Measurements from ENCODE around the gene RPS28.
"Not testable (repeated sequence)": the region's sequence is repeated elsewhere in the genome, so short reads cannot be mapped to it uniquely, and the experiment has no call there.

The RPS28 gene

DNA sequence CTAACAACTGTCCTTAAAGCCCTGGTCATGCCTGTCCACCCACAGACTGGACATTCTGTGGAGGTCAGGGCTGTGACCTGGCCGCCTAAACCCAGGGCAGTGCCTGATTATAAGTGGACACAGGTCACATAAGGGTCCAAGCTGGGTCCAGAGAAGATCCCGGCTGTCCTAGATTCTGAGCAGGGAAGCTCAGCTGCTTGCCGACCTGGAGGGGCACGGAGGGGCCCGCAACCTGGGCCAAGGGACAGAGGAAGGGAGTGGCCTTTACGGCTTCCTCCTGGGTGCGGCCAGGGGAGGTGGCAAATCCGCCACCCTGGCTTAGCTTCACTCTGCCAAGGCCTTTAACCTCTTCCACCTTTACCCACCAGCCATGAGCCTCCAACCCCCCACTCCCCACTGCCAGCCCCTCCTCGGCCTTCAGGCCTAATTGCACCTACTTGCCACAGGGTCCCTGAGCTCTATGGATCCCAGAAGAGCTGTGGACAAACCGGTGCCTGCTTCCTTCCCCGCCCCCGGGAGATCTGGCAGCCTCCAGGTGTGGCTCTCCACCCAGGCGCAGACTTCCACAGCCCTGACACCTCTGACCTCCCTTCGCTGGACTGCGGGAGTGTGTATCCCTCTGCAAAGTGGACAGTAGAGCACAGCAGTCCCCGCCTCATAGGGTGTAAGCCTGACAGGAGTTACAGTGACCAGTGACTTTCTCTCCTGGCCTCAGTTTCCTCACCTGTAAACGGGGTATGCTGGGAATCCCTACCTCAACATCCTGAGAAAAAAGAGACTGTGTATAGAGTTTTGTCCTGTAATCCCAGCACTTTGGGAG lies 14.9 kb upstream of the RPS28 start:
- no peak for DNase-seq (ENCODE audit: low spot score)
- TF ChIP-seq, protein P1, sequence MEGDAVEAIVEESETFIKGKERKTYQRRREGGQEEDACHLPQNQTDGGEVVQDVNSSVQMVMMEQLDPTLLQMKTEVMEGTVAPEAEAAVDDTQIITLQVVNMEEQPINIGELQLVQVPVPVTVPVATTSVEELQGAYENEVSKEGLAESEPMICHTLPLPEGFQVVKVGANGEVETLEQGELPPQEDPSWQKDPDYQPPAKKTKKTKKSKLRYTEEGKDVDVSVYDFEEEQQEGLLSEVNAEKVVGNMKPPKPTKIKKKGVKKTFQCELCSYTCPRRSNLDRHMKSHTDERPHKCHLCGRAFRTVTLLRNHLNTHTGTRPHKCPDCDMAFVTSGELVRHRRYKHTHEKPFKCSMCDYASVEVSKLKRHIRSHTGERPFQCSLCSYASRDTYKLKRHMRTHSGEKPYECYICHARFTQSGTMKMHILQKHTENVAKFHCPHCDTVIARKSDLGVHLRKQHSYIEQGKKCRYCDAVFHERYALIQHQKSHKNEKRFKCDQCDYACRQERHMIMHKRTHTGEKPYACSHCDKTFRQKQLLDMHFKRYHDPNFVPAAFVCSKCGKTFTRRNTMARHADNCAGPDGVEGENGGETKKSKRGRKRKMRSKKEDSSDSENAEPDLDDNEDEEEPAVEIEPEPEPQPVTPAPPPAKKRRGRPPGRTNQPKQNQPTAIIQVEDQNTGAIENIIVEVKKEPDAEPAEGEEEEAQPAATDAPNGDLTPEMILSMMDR (IDR thresholded peaks at IDR 0.05), result no peak
- Histone ChIP-seq H3K4me3 (peak overlapping the region; percentile 82), H3K27ac (peak overlapping the region in 1 of 2 donors; percentile 35)

DNA sequence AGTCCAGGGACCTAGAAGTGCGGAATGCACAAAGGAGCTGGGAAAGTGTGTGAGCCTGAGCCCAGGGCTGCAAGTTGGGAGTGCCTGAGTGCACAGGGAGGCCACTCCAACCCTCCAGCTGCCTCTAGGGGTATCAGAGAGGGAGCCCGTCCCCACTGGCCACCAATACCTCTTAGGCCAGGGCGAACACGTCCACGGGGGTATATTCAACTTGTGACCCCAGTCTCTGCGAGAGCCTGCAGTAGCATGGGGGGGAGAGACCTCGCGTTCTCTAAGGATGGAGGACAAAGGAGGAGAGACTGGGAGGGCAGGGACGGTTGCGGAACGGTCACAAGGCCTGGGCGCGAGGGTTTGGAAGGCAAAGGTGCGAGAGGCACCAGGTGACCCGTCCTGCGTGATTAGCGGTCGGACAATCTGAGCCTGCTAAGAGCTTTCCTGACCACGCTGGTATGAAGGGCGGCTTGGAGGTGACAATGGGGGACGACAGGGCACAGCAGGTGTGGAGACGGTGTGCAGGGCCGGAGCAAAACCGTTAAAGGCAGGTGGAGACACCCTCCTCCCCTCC lies 13.8 kb upstream of the RPS28 start:
- TF ChIP-seq, protein P1 (IDR thresholded peaks at IDR 0.05), result no peak
- H3K27ac ChIP-seq, result peak overlapping the region; percentile 34 to 81
- no peak for DNase-seq (ENCODE audit: low spot score)
- H3K4me3 ChIP-seq, result peak overlapping the region; percentile 82

DNA sequence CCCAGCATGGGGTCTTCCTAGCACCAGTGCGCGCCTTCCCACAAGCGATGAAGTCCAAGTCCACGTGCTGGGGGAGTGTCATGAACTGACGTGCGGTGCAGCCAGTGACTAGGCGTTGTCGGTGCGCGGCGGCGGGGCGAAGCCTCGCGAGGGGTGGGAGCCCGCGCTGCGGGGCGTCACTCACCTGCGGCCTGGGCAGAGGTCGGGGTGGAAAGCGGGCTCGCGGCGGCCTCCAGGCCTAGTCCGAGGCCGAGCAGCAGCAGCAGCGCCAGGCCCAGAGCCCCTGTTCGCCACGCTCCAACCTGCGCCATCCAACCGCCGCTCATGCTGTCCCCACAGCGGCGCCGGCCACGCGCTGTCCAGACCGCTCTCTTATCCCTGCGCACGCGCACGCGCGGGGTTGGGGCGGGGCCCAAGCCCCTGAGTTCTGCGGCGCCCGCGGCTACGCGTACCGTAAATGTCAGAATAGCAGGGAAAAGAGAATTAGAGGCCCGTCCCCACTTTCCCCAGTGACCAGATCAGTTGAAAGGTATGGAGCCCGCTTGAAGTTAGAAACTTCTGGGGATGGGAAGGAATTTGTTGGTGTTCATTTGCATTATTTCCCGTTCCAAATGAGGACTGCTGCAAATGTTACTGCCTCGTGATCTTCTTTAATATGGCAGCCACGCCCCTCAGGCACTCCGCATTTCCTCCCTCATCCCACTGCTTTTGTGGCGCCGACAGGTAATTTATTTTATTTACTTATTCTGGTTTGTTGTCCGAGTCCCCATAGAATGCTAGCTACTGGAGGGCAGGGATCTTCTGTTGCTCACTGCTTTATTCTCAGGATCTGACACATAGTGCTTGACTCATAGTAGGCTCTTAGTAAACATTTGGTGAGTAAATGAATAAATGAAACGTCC lies 13.1 kb upstream of the RPS28 start, which contains the start of gene CD320:
TSS of gene CD320 (minus strand) at position 394 of the 902 bp plus-strand sequence. CDS start at position 326, 68 bp downstream.
- Histone ChIP-seq H3K27ac (peak within 1 kb of the TSS; percentile 34 to 81), H3K4me3 (peak within 1 kb of the TSS; percentile 82)
- TF ChIP-seq, protein P1 (IDR thresholded peaks at IDR 0.05), result no peak
- DNase-seq (ENCODE audit: low spot score), result peak; percentile 90

DNA sequence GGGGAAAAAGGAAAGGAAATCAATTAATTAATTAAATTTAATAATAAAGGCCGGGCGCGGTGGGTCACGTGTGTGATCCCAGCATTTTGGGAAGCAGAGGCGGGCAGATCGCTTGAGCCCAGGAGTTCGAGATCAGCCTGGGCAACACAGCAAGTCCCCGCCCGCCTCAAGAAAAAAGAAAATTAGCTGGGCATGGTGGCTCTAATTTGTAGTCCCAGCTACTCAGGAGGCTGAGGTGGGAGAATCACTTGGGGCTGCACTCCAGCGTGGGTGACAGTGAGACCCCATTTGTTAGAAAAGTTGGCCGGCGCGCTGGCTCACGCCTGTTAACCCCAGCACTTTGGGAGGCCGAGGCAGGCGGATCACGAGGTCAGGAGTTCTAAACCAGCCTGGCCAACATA lies 12.4 kb upstream of the RPS28 start:
- TF ChIP-seq, protein P1 (IDR thresholded peaks at IDR 0.05), result no peak
- Histone ChIP-seq H3K27ac (no peak overlapping the region), H3K4me3 (peak overlapping the region; percentile 82)
- DNase-seq (ENCODE audit: low spot score), result no peak

DNA sequence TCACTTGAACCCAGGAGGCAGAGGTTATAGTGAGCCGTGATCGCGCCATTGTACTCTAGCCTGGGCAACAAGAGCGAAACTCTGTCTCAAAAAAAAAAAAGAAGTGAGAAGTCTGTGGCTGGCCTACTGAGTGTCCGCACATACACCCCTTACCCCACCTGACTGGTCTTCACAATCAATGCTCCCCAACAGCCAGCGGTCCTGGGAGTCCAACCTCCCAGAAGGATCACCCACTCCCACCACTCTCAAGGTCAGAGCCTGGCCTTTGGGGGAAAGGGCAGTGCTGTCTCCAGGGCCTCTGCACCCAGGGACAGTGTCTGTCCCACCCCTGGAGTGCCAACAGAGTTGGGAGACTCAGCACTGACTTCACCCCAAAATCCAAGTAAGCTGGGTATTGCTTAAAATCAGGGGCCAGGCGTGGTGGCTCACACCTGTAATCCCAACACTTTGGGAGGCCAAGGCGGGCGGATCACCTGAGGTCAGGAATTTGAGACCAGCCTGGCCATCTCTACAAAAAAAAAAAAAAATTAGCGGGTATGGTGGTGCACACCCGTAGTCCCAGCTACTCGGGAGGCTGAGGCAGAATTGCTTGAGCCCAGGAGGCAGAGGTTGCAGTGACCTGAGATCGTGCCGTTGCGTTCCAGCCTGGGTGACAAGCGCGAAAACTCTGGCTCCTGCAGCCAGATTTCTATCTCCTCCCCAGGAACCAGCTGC lies 10.8 kb upstream of the RPS28 start:
- H3K27ac ChIP-seq, result no peak overlapping the region
- H3K4me3 ChIP-seq, result no peak overlapping the region
- DNase-seq (ENCODE audit: low spot score), result no peak
- TF ChIP-seq, protein P1 (IDR thresholded peaks at IDR 0.05), result no peak

DNA sequence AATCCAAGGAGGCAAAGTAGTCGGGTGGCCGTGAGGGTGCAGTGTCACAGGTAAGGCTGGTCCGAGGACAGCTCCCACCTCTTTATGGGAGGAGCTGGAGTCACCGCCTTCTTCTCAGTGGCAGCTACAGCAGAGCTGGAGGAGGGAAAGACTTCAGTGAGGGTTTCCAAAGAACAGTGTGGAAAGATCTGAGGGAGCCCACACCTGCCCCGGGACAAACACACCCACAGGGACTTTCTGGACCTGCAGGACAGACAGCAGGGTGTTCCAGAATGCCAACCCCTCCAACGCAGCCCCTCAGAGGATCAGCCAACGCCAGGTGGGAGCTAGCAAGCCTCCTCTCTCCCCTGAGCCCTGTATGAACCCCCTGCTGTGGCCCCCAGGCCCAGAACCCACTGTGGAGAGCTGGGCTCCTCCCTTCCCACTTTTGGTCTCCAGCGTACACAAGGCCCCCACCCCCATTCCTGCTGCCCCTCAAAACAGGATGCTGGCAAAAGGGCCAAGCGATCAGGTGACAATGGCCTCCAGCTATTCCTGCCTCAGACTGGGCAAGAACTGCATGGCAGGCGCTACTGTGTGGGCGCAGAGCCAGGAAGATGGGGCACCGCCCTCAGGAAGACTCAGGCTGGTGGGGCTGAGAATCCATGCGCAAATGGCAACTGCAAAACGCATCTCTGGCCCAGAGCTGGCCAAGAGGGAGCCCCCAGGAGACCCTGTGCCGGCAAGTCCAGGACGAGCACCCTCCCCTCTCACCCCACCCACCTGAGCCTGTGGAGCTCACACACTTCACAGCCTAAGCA lies 9.6 kb upstream of the RPS28 start:
- H3K27ac ChIP-seq, result no peak overlapping the region

DNA sequence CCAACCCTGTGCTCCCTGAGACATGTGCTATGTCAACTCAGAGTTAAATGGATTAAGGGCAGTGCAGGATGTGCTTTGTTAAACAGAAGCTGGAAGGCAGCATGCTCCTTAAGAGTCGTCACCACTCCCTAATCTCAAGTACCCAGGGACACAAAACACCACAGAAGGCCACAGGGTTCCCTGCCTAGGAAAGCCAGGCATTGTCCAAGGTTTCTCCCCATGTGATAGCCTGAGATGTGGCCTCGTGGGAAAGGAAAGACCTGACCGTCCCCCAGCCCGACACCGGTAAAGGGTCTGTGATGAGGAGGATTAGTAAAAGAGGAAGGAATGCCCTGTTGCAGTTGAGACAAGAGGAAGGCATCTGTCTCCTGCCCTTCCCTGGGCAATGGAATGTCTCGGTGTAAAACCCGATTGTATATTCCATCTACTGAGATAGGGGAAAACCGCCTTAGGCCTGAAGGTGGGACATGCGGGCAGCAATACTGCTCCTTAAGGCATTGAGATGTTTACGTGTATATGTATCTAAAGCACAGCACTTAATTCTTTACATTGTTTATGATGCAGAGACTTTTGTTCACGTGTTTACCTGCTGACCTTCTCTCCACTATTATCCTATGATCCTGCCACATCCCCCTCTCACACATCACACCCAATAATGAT lies 6.2 kb upstream of the RPS28 start:
- not testable (repeated sequence) for DNase-seq (ENCODE audit: low spot score); H3K27ac ChIP-seq; H3K4me3 ChIP-seq

More for the DNA sequence above, 9.6 kb upstream of the RPS28 start:
- TF ChIP-seq, protein P1 (IDR thresholded peaks at IDR 0.05), result no peak
- no peak overlapping the region for H3K4me3 ChIP-seq
- no peak for DNase-seq (ENCODE audit: low spot score)
